Fibroblast of skin of right biceps (primary cell): ENCODE measurements around the gene TFPT.
"Not testable (repeated sequence)": the region's sequence is repeated elsewhere in the genome, so short reads cannot be mapped to it uniquely, and the experiment has no call there.

Experiments used
- DNase-seq: peaks from one replicate; pipeline ENCODE4 v3.0.0-alpha.2; 2013

Gene TFPT

DNA sequence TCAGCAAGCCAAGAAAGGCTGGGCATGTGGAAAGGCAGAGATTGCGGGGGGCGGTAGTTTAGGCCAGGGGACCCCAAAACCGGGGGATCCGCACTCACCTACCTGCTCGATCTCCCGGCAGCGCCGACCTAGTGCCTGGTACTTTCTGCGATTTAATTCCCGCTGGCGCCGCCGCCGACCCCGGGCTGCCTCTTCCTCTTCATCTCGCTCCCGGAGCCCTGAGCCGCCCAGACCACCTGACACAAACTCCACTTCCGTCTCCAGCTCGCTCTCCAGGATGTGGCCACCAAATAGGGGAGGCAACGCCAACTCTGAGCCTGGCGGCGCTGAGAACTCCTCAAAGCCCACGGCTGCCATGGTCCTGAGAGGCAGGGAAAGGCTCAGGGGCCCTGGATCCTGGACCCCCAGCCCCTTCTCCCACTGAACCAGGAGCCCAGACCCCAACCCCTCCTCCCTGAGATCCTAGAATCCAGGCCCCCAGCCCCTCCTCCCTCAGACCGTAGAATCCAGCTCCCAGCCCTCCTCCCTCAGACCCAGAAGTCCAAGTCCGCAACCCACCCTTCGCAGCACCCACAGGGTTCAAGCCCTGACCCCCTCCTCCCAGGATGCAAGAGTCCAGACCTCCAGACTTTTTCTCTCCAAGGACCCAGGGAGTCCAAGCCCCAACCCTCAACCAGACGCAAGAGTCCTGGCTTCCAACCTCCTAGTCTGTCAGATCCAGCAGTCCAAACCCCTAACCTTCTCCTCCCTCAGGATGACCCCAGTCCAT, 933 bp downstream of the TFPT start:
- DNase-seq: peak; percentile 19

DNA sequence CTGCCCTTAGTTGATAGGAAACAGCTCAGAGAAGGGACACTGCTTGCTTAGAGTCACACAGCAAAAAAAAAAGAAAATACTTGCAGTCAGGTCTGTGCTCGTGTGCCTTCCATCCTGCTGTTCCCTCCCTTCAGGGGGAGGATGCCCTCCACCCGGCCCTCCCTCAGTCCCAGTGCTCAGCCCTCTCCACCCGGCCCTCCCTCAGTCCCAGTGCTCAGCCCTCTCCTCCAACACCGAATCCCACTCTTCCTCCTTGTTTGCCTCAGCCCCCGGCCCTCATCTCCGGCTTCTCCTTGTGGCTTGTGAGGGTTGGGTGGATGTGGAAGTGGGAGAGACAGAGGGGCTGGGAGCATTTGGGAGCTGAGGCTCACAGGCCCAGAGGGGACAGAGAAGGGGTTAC, 5.8 kb downstream of the TFPT start:
- DNase-seq: no peak

DNA sequence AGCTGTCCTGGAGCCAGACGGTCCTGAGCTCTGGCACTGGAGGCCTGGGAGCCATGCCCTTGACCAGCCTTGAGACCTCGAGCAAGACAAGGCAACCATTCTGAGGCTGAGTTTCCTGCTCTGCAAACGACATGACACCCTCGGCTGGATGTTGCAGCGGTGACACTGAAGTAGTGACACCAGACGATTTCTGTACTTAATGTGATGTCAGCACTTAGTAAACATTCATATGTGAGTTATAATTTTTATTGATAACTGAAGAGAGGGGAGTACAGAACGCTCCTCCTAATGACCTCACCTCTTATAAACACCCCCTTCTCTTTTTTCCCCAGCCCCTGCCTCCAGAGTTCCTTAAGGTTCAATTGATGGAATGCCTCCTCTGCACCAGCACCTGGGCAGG, 7.0 kb downstream of the TFPT start:
- DNase-seq: no peak

DNA sequence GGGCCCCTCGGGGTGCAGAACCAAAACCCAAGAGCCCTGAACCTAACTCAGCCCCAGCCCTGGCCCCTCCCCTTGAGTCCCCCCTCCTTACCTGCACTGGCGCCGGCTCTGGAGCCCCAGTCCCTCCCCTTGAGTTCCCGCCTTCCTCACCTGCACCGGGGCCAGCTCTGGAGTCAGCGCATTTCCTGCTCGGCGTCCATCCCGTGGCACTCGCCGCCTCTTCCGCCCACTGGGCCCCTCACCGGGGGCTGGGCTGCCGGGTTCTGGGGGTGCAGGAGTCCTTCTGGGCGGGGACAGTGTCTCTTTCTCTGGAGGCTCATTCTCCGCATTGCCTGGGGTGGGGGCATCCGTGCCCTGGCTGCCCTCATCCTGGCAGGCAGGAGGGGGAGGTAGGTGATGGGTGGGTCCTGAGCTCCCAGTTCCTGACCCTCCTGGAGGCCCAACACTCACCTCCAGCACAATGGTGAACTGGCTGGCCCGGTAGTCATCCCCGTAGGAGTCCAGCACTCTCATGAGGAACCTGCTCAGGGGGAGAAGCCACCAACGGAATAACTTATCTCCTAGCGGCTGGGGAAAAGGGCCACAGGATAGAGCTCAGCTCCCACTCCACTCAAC, 7.5 kb downstream of the TFPT start:
- DNase-seq: no peak

DNA sequence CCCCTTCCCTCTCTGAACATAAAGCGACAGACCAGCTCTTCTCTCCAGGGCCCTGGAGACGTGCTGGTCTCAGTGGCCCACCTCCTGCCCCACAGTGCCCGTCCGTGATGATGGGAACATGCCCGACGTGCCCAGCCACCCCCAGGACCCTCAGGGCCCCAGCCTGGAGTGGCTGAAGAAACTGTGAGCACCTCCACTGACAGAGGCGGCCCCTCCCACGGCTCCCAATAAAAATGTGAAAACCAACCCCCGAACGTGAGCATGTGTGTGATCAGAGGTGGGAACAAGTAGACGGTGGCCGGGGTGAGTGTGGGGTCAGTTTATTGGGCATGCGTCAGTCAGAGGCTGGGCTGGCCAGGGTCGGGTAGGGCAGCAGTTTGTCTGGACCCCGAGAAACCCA, 8.7 kb downstream of the TFPT start:
- no peak for DNase-seq

DNA sequence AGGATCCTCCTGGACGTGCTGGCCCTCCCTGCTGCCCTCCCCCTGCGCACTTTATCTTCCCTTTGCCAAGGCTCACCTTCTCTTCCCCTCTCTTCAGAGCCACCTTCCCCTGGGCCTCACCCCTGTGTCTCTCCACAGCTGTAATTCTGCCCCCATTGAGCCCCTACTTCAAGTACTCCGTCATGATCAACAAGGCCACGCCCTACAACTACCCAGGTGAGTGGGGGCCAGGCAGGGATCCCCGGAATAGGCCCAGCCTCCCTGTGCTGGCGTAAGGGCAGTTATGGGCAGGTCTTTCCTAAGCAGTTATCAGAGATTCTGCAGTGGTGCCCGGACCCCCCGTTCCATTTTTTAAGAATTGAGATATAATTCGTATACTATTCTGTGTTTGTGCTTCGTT, 9.7 kb downstream of the TFPT start:
- no peak for DNase-seq

DNA sequence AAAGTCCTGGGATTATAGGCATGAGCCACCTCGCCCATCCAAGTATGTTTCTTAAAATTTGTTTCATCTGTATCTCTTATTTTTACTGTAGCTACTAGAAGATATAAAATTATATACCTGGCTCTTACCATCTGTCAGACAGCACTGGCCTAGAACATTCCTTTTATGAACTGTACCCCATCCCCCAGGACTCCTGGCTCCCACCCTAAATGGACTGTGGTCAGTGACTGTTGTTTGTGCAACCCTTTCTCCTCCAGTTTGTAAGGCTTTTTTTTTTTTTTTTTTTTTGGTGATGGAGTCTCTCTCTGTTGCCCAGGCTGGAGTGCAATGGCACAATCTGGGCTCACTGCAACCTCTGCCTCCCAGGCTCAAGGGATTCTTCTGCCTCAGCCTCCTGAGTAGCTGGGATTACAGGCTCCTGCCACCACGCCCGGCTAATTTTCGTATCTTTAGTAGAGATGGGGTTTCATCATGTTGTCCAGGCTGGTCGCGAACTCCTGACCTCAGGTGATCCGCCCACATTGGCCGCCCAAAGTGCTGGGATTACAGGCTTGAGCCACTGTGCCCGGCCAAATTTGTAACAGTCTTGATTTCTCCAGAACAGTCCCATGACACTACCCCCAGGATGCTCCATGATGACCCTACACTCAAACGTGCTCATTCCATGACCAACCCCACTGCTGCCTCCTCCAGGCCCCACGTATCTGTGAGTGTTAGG, 10.3 kb downstream of the TFPT start:
- no peak for DNase-seq

DNA sequence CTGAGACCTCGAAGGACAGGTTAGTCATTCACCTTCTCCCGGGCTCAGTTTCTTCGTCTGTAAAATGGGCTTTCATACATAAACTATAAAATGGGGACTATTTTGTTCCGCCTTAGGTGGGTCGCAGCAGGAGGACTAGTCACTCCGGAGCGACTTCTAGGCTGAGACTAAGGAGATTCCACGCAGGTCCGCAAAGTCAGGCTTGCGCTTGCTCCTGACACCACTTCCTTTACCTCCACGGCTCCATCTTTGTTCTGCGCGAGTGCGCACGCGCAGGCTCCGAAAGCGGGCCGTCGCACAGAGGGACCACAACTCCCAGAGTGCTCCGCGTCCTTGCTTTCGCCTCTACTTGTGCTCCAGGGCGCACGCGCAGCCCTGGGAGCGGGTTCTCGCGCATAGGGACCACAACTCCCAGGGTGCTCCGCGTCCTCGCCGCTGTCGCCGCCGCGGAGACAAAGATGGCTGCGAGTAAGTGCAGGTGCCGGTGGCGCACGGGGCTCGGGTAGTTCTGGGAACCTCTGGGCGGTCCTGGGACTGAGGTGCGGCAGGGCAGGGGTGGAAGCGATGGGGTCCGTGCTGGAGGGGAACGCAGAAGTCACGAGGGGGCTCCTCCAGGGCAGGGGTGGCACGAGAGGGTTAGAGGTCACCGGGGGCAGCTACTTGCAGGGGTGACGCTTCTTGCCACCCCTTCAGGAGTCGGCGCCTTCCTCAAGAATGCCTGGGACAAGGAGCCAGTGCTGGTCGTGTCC, 12.9 kb downstream of the TFPT start, which contains the start of gene NDUFA3:
NDUFA3 (plus strand) TSS at position 435 of the 749 bp plus-strand sequence; CDS start at position 459, 24 bp downstream.
- peak; percentile 98 for DNase-seq

DNA sequence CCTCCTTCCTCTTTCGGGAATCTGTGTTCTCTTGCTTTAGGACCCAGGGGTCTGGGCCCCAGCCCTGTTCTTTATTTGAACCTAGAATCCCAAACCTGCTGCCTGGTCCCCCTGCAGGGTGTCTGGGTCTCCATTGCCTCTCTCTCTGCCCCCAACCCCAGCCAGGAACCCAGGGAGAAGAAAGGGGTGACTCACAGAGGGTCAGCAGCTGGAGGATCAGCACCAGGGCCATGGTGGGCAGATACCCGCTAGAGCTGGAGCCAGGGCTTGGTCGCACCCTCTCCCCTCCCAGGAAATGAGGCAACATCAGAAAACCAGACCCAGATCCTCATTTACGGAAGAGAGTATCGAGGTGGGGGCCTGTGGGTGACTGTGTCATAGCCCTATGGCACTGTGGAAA, 14.9 kb downstream of the TFPT start, which contains the start of gene OSCAR:
OSCAR (minus strand) TSS at position 243 of the 400 bp plus-strand sequence; CDS start at position 232, 11 bp downstream.
- DNase-seq: peak; percentile 35

DNA sequence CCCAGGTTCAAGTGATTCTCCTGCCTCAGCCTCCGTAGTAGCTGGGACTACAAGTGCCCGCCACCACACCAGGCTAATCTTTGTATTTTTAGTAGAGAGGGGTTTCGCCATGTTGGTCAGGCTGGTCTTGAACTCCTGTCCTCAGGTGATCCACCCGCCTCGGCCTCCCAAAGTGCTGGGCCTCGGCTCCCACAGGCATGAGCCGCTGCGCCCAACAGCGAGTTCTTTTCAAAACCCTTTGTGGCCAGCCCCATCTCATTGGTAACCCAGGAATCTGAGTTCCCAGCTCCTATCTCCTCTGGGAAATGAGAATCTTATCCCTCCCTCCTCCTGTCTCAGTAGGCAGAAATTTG, 15.6 kb downstream of the TFPT start:
- DNase-seq: not testable (repeated sequence)

DNA sequence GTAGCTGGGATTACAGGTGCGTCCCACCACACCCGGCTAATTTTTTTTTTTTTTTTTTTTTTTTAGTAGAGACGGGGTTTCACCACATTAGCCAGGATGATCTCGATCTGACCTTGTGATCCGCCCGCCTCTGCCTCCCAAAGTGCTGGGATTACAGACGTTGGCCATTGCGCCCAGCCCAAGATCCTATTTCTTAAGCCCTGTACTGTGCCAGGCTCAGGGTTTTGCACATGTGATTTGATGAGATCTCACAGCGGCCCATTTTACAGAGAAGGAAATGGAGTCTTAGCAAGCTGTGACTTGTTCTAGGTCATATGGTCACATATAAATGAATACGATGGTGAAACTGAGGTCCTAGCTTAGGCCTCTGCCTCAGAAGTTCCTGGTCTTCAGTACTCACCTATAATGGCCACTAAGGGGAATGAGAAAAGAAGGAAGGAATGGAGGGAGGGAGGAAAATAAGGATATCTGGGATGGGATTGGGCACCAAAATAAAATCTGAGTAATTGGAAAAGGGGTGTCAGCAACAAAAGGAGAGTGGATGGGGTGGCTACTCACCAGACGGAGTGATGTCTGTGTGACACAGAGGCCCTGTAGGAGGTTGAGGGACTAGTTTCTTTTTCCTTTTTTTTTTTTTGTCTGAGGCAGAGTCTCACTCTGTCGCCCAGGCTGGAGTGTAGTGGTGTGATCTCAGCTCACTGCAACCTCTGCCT, 16.1 kb downstream of the TFPT start:
- DNase-seq: no peak

DNA sequence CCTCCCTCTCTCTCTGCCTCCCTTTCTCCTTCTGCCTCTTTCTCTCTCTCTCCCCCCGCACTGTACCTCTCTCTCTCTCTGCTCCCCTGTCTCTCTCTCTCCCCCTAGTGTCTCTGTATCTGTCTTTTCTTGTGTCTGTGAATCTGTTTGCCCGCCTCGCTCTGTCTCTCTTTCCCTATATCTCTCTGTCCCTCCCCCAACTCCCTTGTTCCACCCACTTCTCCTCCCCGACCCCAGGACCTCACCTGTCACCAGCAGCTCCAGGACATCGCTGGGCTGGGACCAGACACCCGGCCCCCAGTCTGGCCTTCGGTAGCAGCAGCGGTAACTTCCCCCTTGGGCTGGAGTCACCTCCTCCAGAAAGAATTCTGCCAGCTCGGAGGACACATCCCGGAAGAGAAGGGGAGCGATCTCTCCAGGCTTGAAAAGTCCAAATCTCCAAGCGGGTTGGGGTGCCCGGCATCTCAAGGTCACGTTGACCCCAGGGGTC, 18.8 kb downstream of the TFPT start:
- DNase-seq: peak; percentile 60

DNA sequence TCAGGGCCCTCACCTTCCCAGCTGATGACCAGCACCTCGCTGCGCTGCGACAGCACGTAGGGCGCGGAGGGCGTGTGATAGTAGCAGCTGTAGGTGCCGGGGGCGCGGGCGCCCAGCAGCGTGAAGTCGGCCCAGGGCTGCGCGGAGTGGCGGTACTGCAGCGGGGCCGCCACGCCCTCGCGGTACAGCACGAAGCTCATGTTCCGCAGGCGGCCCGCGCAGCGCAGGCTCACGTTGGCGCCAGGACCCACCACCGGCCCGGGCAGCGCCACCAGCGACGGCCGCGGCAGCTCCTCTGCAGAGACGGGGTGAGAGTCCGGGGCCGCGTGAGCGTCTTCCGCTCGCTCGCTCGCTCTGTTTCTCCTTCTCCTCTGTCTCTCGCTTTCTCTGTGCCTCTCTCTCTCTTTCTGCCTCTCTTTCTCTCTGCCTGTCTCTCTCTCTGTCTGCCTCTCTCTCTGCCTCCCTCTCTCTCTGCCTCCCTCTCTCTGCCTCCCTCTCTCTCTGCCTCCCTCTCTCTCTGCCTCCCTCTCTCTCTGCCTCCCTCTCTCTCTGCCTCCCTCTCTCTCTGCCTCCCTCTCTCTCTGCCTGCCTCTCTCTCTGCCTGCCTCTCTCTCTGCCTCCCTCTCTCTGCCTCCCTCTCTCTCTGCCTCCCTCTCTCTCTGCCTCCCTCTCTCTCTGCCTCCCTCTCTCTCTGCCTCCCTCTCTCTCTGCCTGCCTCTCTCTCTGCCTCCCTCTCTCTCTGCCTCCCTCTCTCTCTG, 19.4 kb downstream of the TFPT start:
- peak; percentile 58 for DNase-seq

DNA sequence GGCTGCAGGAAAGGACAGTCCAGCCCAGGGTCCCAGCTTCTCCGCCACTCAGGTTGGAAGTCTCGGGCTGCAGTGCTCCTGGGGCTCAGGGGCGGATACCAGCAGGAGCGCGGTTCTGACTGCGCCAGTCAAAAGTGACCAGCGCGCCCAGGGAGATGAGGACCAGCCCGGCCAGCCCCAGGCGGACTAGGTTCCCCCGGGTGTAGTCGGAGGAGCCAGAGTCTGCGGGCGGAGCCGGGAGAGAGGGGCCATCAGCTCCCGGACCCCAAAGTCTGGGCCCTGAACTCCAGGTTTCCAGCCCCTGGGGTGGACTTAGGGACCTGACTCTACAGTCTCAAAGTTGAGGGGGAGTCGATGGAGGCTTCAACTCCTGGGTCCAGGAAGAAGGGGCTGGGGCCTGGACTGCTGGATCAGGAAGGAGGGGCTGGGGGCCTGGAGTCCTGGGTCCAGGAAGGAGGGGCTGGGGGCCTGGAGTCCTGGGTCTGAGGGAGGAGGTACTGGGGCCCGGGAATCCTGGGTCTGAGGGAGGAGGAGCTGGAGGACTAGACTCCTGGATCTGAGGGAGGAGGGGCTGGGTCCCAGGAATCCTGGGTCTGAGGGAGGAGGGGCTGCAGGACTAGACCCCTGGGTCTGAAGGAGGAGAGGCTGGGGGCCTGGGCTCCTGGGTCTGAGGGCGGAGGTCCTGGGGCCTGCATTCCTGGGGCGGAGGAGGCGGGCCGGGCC, 20.2 kb downstream of the TFPT start:
- DNase-seq: no peak

DNA sequence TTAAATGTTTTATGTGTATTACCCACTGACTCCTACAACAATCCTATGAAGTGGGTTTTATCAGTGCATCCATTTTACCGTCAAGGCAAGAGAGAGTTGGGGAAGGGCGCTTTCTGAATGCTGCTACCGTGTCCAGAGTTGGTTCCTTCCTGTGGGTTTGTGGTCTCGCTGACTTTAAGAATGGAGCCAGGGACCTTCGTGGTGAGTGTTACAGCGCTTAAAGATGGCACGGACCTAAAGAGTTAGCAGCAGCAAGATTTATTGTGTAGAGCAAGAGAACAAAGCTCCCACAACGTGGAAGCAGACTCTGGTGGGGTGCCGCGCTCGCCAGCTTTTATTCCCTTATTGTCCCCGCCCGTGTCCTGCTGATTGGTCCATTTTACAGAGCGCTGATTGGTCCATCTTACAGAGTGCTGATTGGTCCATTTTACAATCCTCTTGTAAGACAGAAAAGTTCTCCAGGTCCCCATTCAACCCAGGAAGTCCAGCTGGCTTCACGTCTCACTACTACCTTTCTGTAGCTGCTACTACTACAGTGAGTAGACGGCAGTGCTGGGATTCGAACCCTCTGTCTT, 20.9 kb downstream of the TFPT start:
- no peak for DNase-seq

DNA sequence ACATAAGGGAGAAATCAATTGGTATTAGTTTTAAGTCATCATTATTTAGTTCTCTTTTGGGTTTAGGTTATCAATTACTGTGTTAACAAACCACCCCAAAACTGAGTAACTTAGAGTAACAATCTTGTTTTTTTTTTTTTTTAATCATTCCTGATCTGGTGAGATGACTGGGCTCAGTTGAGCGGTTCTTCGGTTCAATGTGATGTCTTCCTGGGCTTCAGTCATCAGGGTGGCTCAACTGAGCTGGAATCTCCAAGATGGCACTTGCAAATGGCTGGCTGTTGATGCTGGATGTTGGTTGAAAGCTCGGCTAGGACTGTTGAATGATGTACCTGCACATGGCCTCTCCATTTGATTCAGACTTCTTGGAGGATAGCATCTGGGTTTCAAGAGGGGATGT, 31.0 kb downstream of the TFPT start:
- DNase-seq: no peak

DNA sequence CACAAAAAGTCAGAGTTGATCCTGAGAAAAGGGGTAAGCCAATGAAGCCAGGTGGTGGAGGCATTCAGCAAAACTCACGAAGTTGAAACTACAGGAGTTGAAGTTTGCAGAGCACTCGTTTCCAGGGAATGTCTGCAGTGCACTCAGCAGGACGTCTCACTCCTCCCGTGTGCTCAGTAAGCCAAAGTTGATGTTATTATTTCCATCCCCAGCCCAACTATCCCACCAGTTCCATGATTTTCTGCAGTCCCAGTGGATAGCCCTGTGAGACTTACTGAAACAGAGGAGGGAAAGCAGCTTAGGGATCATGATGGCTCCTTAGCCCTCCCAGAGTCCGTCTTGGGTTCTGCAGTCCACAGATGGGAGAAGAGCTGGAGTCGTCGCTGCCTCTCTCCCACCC, 34.4 kb downstream of the TFPT start, which contains the start of gene TARM1:
TARM1 (minus strand) TSS at position 334 of the 400 bp plus-strand sequence; CDS start at position 309, 25 bp downstream.
- no peak for DNase-seq

DNA sequence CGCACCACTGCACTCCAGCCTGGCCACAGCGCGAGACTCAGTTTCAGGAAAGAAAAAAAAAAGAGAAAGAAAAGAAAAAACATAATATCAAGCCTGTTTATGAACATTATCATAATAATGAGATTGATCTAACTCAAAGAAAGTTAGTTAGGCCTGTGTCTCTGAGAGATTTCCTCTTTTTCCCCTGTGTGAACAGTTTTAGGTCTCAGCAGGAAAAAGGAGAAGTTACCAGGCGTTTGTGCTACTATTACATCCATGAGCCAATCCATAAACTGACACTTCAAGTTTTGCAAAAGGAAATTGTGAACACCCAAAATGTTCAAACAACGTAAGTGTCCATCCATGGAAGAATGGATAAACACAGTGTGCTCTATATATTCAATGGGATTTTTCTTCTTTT, 38.1 kb downstream of the TFPT start:
- DNase-seq: no peak

DNA sequence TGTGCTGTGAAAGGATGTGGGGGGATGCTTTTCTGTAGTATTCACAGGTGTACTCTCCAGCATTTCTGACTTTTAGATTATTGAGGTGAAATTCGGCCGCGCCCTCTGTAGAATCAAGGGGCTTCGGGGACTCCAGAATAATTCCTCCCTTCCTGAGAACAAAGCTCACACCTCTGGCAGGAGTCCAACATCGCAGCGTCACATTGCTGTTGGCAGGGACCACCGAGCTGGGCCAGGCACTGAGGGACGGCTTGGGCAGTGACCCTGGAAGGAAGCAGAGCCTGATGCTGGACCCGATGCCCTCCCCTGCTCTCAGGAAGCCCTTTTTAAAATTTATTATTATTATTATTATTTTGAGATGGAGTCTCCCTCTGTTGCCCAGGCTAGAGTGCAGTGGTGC, 40.6 kb downstream of the TFPT start:
- no peak for DNase-seq

DNA sequence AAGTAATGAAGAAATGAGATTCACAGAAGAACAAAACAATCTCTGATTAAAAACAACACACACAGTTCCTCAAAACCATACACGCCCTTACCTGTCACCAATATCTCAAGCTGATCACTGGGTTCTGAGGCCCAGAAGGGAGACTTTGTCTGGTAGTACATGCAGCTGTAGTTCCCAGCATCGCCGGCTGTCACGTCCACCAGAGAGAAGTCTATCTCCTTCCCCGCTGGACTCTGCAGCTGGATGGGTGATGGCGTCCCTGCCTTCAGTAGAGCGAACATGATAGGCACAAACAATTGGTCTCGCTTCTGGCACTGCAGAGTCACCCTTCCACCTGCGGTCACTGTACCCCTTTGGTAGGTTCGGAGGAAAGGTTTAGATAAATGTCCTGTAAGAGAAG, 41.6 kb downstream of the TFPT start:
- no peak for DNase-seq
